HG03354 (cell line): ENCODE measurements around the gene RAET1G.
"Not testable (repeated sequence)": the region's sequence is repeated elsewhere in the genome, so short reads cannot be mapped to it uniquely, and the experiment has no call there.

Source experiments
- ATAC-seq: cut with Tn5 transposase; IDR thresholded peaks from one replicate; pipeline ENCODE4 v1.9.1; 2021; ENCODE audit warnings: mild to moderate bottlenecking; ENCODE audit not compliant: unreplicated experiment, poor library complexity, severe bottlenecking

Gene RAET1G, protein sequence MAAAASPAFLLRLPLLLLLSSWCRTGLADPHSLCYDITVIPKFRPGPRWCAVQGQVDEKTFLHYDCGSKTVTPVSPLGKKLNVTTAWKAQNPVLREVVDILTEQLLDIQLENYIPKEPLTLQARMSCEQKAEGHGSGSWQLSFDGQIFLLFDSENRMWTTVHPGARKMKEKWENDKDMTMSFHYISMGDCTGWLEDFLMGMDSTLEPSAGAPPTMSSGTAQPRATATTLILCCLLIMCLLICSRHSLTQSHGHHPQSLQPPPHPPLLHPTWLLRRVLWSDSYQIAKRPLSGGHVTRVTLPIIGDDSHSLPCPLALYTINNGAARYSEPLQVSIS

DNA sequence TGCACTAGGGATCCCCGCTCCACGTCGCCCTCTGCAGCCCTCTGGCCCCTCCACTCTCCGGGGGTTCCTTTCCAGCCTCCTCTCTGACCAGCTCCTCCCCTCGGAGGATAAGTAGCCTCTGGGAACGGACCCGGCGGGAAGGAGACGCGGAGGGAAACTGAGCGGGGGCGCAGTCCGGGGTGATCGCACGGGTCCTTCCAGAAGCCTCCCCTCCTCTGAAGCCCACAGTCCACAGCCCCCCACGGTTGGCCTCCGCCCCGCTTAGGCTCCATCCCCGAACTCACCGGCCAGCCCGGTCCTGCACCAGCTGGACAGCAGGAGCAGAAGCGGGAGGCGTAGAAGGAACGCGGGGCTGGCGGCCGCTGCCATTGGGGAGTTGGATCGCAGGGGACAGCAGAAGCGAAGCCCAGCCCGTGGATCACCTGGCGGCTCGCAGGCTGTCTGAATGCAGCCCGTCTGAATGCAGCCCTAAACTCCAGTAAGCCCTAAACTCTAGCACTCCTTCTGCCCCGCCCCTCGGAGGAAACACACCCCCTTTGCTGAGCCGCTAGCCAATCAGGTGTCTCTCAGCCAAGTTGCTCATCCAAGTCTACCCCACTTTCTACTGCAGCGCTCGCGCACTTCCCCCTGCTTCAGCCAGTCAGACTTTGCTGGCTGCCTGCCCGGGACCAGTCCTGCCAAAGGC is at the start of gene RAET1G:
Gene RAET1G, minus strand, starts transcription at position 480 of the 685 bp plus-strand sequence. Its CDS starts 111 bp downstream, at position 369.
- peak; percentile 74 for ATAC-seq

DNA sequence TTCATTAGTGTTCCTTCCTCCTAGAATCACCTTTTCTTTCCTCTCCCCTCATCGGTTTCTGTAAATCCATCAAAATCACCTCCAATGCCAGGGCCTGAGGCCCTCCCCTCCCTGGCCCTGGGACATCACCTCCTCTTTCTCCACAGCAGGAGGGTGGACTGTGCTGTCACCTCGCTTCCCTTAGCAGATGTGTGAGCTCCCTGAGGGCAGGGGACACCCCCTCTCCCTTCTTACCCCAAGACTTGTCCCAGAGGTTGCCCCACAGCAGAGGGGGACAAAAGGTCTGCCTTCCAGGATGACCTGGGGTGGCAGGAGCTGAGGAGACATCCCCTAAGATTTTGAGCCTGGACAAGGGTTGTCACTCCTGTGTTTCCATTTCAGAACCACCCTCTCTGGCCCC is 46.7 kb upstream of the RAET1G start:
- no peak for ATAC-seq

DNA sequence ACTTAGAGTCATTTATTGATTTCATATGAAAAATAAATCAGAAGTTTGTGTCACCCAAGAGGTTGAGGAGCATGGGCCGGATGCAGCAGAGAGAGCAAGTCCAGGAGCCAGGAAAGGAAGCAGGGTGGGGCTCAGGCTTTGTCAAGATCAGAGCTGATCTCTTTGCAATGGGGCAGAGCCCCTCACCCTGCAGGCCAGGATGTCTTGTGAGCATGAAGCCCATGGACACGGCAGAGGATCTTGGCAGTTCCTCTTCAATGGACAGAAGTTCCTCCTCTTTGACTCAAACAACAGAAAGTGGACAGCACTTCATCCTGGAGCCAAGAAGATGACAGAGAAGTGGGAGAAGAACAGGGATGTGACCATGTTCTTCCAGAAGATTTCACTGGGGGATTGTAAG is 46.0 kb upstream of the RAET1G start:
- not testable (repeated sequence) for ATAC-seq

DNA sequence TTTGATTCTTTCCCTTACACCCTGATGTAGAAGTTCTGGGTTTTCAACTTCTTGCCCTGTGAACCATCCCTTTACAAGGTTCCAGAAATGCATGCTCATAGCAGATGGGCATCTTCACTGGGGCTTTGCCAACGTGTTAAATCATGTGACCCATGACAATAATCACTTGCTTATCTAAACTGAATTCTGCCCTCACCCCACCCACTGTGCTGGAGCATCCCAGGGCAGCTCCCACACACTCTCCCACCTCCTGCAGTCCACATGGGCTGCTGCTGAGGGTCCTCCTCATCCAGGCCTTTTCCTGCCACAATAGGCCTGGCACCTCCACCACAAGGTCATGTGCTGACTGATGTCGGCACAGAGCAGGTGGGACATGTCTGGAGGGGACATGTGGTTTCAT is 45.1 kb upstream of the RAET1G start:
- not testable (repeated sequence) for ATAC-seq

DNA sequence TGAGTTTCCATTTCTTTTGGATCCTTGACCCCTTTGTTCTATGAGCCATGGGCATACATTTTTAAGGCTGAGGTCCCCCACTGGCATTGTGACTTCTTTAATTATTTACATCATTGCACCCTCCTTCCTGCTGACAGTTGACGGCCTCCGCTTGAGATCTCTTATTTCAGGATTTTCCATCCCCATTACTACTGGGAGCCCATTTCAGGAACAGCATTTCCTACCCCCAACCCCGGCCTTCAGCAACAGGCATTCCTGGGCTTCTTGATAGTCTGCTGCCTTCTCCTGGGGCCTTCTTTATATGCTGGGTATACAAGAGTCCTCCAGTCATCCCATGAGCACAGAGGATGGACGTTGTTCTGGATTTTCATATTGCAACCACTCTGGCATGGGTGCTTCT is 44.7 kb upstream of the RAET1G start:
- ATAC-seq, result no peak

DNA sequence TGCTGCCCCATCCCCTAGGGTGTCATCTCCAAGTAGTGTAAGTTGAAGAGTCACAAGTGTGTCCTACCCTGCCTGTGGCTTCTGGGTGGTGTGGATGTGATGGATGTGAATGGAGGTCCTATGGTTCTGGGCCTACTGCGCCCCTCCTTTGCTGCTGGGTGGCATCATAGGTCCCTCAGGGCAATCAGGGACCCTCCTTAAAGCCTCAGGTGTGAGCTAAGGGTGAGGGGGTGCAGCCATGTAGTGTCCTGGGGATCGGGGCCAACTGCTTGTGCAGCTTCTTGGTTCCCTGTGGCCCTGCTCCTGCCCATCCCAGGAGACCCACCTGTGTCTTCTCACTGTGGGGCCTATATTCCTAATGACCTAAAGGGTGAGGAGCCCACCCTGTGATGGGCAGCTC is 43.4 kb upstream of the RAET1G start:
- not testable (repeated sequence) for ATAC-seq

DNA sequence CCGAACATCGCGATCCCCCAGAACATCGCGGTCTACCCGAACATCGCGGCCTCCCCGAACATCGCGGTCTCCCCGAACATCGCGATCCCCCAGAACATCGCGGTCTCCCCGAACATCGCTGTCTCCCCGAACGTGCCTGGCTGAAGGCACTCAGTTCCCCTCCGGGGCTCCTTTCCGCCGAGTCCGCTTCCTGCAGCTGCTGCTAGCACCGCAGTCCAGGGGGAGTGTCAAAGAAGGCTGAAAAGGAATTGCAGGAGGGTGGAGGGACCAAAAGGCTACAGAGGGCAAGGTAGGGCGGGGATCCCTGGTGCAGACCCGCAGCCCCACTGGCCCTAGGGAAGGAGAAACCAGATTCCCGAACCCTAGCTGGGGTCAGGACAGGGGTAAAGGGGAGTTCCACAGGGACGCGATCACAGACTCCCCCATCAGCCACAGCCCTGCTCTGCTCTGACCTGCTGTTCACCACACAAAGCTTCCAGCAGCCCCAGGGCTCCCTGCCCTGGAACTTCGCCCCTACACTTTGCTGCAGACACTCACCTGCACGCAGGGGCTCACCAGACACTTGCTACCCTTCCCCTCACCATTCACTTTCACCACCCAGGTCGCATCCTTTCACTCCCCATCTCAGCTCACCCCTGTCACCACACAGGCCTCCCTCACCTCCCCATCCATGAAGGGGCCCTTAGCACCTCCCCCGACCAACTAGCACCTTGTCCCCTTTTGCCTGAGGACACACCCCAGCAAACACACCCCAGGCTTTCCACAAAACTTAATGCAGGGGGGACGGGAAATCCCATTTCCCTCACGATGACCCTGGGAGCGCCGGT is 42.5 kb upstream of the RAET1G start:
- no peak for ATAC-seq

DNA sequence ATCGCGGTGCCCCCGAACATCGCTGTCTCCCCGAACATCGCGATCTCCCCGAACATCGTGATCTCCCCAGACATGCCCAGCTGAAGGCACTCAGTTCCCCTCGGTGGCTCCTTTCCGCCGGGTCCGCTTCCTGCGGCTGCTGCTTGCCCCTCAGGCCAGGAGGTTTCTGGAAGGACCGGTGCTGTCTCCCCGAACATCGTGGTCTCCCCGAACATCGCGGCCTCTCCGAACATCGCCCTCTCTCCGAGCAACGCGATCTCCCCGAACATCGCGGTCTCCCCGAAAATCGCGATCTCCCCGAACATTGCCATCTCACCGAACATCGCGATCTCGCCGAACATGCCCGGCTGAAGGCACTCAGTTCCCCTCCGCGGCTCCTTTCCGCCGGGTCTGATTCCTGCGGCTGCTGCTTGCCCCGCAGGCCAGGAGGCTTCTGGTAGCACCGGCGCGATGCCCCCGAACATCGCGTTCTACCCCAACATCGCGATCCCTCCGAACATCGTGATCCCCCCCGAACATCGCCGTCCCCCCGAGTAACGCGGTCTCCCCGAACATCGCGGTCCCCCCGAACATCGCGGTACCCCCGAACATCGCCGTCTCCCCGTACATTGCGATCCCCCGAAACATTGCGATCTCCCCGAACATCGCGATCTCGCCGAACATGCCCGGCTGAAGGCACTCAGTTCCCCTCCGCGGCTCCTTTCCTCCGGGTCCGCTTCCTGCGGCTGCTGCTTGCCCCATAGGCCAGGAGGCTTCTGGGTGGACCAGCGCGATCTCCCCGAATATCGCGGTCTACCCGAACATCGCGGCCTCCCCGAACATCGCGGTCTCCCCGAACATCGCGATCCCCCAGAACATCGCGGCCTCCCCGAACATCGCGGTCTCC is 41.6 kb upstream of the RAET1G start:
- no peak for ATAC-seq

DNA sequence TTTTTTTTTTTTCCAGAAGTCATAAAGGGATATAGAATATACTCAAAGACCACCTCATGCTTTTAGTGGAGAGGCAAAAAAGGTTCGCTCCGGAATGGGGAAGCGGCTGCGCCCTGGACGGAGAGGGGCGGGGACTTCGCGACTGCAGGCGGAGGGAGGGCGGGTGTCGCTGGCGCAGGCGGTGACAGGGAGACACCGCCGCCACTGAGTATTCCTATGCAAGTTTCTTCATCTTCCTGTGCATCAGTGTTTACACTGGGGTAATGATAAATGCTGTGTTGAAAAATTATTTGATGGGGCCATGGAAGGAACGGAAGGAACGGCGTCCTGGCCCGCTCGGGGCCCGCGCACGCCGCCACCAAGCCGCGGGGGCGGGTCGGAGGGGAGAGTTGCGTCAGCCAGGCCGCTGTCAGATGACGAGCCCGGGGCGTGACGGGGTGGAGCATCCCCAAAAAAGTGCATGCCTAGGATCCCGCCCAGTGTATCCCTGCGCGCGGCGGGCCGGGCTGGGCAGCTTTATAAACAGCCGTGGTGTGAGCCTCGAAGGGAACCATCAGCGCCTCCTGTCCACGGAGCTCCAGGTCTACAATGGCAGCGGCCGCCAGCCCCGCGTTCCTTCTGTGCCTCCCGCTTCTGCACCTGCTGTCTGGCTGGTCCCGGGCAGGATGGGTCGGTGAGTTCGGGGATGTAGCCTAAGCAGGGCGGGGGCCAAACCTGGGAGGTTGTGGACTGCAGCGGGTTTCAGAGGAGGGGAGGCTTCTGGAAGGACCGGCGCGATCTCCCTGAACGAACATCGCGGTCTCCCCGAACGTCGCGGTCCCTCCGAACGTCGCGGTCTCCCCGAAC is 40.8 kb upstream of the RAET1G start, which contains the start of gene ULBP1:
Gene ULBP1, plus strand, starts transcription at position 482 of the 846 bp plus-strand sequence. Its CDS starts 107 bp downstream, at position 589.
- ATAC-seq, result peak; percentile 60

DNA sequence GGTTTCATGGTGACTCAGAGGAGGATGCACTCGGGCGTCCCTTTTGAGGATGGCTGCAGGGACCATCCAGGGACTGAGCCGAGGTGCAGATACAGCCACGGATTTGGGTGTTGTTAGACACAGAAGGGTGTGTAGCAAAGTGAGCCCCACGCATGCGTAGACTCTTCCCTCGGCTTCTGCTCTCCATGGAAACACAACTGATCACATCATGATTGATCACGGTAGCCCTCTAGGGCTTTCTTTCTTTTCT is 40.2 kb upstream of the RAET1G start:
- ATAC-seq, result no peak

DNA sequence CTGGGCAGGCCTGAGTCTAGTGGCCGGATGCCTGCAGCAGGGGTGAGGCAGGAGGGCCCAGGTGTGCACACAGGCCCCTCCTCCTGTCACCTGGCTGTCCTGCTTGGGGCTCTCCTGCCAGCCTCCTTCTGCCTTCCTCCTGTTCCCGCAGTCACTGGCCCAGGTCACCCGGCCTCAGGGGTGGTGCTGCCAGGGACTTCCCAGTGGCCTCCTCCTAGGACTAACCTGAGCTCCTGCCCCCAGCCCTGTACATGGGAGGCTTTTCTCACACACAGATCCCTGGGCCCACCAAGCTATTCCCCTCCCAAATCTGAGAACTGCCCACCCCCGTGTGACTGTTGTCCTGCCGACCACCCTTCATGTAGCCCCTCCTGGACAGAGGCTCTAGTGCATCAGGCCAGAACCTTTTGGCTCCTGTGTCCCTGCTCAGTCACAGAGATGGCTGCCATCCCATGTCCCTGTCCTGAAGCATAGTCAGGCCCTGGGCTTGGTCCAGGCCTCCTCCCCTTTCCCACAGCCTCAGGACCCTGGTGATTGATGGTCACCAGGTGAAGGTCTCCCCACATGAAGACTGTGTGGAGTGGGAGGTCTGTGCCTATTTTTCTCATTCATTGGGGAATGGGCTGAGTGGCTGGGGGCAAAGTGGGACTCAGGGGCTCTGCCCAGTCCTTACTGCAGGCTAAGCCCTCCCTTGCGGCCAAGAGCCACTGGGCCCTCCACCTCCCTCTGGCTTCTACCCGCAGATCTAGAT is 39.7 kb upstream of the RAET1G start:
- ATAC-seq, result no peak

DNA sequence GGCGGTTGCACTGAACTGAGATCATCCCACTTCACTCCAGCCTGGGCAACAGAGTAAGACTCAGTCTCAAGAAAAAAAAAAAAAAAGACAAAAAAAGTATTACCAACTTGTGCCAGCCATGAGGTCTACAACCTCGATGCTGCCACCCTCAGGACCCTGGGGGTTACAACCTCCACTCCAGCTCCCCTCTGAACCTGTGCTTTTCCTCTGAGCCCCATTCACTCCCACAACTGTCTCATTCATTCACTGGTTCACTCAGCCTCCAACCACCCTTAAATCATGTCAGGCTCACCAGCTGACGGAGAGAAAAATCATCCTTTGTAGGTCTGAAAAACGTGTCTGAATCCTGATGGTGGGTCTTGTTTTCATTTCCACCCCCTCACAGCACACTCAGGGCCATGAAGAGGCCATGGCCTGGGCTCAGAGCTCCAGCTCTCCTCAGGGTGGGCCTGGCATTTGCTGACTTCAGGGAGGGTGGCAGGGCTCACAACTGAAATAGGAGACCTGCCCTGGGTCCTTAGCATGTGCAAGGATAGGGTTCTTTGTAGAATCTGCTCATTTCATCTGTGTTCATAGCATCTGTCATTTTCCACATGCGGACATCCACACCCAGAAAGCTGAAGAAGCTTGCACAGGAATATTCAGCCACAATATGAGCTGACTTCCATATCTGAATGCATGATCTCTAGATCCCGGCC is 39.0 kb upstream of the RAET1G start:
- no peak for ATAC-seq

DNA sequence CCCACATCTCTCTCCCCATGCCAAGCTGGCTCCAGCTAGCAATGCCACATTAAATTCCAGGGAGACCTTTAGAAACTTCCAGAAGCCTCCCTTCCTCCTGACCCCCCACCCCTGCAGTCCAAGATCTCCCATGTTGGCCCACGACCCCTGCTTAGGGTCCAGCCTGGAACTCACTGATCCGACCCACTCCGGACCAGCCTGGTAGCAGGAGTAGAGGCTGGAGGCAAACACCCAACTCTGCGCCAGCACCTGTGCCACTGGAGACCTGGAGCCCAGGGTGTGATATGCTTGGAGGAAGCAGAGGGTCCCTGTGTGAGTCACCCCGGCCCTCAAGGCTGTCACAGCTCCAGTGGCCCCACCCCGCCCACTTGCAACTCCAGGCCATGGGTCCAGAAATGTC is 37.6 kb upstream of the RAET1G start:
- no peak for ATAC-seq

DNA sequence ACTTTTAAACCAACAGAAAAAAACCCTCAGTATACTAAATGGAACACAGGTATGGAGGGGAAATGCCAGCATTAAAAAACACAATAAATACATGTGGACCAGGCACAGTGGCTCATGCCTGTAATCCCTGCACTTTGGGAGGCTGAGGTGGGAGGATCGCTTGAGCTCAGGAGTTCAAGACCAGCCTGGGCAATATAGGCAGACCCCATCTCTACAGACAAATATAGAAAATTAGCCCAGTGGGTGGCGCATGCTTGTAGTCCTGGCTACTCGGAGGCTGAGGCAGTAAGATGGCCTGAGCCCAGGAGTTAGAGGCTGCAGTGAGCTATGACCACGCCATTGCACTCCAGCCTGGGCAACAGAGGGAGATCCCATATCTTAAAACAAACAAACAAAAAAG is 36.9 kb upstream of the RAET1G start:
- not testable (repeated sequence) for ATAC-seq

DNA sequence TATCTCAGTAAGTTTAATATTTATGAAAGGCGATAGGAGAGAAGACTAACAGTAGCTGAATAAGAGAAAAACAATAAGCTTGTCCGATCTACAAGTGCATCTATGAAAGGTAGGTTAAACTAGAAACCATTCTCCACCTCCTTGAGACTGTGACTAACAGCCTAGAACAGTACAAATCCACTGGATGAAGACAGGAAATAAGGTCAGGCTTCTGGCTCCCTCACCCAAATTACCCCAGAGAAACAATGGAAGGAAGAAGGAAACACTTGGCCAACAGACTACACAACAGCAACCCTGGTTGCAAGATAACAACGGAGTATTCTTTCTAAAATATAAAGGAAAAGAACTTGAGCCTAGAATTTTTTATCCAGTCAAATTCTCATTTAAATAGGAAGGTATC is 35.2 kb upstream of the RAET1G start:
- not testable (repeated sequence) for ATAC-seq

DNA sequence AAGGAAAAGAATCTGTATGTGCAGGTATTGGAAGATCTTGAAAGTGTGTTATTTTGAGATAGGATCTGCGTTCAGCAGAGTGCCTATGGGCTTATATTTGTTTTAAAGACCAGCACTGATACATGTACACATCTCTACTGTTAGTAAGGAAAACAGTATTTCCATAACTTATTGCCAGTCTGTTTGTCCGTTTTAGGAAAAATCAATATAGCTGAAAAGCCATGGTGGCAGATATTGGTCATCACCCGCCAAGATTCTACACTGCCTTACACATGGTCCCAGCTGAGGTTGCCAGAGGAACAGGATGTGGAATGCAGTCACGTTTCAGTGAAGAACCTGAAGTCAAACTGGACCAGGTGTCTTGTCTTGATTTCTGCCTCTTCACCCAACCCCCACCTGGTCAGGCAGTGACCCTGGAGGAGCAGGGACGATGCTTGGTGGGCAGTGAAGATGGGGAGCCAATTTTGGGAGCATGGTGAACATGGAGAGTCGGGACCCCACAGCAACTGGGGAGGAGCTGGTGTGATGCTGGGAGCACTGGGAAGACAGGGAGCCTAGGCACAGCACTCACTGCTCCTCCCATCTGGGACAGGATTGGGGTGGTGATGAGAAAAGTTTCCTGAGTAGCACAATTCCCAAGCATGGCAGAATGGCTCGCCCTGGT is 32.9 kb upstream of the RAET1G start:
- not testable (repeated sequence) for ATAC-seq
